NCI-H2227 treated with DMSO at 0.1 percent for 48 hours (cell line): ENCODE measurements around the gene CD79B.

ENCODE experiments used
- DNase-seq: peaks from one replicate; lab custom pipeline; 2025; lab: John Stamatoyannopoulos, UW

The CD79B gene

GRCh38 chr17:63954402-63955063 lies 22.4 kb upstream of the CD79B start:
- DNase-seq = no peak

- DNase-seq = no peak
Measured at GRCh38 chr17:63950940-63951907, 19.1 kb upstream of the CD79B start.

DNA sequence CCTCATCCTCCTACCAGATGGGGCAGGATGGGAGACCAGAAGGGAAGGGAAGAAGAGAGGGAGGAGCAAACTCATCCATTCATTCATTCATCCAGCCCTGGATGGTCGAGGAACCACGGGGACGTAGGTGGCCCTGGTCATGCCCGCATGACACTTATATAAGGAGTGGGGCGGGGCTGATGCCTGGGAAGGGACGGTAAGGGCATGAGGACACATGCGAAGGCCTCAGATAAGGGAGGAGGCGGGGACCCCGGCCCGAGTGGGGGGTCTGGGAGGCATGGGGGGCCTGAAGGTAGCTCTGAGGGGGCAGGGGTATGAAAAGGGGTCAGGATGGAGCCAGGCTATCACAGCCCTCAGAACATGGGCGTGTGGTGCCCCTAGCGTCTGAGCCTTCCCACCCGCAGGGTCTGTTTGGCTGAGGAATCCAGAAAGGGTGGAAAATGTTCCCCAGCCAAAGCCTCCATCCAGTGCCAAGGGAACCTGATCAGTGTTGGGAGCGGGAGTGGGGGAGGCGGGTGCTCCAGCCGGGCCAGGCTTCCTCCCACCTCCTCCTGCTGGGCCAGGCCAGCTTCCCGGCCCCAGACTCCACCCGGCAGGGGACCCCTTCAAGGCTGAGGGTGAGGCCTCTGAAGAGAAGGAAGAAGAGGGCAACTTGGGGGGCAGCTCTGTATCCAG lies 17.6 kb upstream of the CD79B start:
- no peak for DNase-seq

- no peak for DNase-seq
Measured at GRCh38 chr17:63948521-63948920, 16.4 kb upstream of the CD79B start.

DNA sequence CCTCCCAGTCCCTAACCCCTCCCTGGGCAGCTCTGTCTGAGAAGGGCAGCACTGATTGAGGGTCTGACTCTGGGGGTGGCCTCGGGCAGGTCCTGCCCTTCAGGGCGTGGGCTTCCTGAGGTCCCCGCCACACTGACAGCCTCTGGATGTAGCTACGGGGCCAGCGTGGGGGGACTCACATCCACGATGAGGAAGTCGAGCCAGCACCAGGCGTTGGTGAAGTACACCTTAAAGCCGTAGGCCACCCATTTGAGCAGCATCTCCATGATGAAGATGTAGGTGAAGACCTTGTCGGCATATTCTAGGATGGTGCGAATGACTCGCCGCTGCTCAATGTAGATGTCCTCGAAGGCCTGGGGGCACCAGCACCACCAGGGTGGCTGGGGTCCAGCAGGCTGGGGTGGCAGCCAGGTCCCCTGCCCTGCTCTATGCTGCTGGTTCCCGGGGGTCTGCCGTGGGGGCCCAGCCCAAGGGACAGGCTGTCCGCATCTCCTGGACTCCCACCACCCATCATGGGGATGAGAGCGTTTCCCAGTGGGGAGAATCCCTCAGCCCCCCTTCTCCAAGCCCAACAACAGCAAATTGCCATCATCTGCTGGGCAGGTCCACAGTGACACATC lies 15.7 kb upstream of the CD79B start:
- DNase-seq = no peak

- DNase-seq = peak; percentile 10
Measured at GRCh38 chr17:63946440-63947363, 14.6 kb upstream of the CD79B start.

DNA sequence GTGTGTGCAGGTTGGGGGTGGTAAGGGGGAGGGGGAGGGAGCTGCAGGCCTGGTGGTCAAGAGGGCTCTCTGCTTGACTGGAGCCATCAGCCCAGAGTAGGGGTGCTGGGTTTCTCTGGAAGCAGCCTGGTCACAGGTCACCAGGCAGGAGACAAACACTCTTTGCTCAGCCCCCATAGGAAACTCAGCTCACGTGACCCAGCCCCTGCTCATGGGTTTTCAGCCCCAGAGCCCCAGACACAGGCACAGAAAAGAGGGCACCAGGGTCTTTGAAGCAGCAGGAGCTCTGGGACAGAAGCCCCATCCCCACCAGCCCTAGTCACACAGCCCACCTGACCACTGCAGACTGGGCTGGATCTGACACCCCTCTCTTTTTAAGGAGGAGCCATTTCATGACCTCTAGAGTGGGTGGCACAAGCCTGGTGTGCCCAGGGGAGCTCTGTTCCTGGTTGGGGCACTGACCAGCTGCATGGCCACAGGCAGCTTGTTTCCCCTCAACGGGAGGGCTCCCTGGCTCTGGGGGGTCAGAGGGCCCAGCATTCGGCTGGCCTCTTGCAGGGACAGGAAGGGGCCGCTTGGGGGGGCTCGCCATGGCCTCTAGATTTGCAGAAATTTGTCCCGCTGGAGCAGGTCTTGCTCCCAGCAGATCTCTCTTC lies 13.8 kb upstream of the CD79B start:
- no peak for DNase-seq

DNA sequence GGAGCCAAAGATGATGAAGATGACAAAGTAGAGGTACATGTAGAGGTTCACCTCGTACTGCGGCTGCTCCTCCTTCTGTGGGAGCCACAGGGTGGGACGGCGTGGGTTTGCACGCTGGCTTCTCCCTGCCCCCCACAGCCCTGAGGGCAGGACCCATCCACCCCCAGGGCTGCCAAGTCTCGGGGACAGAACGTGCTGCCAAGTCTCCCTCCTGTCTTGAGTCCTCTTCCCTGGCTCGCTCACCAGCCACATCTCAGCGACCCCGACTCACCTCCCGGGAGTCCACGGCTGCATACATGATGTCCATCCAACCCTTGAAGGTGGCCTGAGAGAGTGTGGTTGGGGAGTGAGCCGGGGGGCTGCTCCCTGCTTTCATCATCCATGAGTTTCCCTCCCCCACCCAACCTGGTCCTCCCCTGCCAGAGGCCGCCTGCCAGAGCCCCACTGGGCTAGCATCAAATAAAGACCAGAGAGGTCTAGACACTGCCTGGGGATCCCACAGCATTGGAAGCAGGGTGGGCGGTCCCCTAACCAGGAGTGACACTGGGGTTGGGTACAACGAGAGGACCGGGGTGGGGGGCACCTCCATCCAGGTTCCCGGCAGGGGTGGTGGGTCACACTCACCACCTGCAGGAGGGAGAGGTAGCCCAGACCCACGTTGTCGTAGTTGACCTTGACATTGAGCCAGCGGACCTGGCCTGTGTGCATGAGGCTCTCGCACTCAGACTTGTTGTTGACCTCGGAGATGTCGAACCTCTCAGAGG lies 12.8 kb upstream of the CD79B start:
- no peak for DNase-seq

DNA sequence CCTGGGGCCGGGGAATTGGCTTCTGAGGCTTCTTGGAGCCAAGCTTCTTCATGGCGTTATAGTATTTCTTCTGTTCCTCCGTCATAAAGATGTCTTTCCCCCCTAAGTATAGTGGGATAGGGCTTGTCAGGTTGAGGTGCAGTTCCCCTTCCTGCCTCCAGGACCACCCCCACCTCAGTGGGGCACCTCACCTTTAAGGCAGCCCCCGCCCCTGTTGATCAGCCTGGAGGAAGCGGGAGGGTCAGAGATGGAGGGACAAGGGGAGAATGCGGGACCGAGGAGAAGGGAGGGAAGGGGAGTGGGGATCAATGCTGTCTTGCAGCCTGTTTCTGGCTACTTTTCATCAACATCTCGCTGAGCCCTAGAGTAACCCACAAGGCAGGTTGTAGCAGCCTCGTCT lies 11.6 kb upstream of the CD79B start:
- no peak for DNase-seq

- no peak for DNase-seq
Measured at GRCh38 chr17:63942309-63942985, 10.3 kb upstream of the CD79B start.

DNA sequence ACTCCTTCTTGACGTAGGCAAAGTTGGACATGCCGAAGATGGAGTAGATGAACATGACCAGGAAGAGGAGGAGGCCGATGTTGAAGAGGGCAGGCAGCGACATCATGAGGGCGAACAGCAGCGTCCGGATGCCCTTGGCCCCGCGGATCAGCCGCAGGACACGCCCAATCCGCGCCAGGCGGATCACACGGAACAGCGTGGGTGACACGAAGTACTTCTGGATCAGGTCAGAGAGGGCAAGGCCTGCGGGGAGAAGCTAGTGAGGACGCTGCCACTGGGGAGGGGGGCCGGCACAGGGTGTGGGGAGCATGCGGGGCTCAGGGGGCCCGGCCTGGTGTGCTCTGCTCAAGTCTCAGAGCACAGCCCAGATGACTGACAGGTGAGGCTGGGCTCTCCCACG lies 9.6 kb upstream of the CD79B start:
- DNase-seq = no peak

DNA sequence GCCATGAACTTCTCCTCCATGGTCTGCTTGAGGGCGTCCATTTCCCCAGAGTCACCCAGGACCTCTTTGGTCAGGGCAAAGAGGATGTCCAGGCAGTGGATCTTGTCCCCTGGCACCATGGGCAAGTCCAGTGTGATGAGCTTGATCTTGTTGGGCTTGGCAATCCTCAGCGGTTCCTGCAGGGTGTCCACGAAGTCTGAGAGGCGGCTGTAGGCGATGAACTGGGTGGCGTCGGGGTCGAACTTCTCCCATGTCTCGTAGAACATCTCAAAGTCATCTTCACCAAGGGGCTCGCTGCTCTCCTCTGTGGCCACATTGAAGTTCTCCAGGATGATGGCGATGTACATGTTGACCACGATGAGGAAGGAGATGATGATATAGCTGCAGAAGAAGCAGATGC lies 9.0 kb upstream of the CD79B start:
- no peak for DNase-seq

DNA sequence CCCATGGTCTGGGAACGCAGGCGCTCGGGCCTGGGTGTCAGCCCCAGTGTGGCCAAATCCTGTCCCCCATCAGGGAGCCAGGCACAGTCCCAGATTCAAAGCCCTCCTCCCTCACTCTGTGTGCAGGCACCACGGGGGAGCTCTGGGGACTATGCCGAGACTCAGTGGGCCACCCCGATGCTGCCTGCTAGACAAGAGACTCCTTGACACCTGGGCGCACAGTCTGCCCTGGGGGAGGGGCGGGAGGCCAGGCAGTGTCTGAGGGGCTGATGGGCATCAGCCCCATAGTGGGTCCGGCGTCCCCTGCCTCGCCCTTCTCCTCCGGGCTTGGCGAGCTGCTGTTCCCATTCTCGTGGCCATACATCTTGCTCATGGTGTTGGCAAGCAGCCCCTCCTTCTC lies 8.5 kb upstream of the CD79B start:
- no peak for DNase-seq

- no peak for DNase-seq
Measured at GRCh38 chr17:63939884-63940283, 7.8 kb upstream of the CD79B start.

- DNase-seq = no peak
Measured at GRCh38 chr17:63939401-63939800, 7.3 kb upstream of the CD79B start.

DNA sequence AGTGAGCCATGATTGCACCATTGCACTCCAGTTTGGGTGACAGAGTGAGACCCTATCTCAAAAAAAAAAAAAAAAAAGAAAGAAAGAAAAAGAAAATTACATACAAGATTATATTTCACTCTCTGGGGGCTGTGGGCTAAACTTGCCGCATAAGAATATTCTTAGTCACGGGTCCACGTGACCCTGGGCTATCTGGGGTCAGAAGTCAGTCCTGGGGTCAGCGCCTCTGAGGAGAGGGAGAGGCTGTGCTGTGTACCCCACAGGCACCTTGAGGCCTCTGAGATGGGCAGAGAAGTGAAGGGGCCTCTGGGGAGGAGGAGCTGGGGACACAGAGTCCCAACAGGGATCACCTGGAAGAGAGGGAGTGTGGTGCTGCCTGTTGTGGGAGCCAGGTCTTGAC lies 5.8 kb upstream of the CD79B start:
- DNase-seq = no peak

DNA sequence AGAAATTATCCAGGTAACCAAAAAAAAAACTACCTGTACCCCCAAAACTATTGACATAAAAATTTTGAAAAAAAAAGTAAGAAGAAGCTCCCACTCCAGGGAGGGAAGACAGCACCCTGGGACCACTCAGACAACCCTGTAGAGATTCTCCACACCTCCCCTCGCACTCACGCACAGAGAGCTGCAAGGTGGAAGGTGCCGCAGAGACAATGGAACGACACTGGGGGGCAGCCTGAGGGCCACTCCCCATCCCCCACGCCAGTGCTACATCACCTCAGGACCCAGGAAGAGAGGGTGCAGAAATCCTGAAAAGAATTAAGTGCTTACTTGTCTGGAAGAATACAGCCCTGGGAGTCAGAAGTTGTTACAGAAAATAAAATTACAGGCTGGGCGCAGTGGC lies 5.2 kb upstream of the CD79B start:
- no peak for DNase-seq

GRCh38 chr17:63934183-63935112 lies 2.3 kb upstream of the CD79B start:
- no peak for DNase-seq
